Measurements from ENCODE around the gene C10orf90. TPM values are rescaled to one million over a fixed set of nuclear protein-coding genes. Genes with fewer than 3 reads are reported as not detected.

The C10orf90 gene
- total and polyA plus RNA-seq, 4 donors, result 0.05 to 0.25 TPM; not detected in 2

DNA sequence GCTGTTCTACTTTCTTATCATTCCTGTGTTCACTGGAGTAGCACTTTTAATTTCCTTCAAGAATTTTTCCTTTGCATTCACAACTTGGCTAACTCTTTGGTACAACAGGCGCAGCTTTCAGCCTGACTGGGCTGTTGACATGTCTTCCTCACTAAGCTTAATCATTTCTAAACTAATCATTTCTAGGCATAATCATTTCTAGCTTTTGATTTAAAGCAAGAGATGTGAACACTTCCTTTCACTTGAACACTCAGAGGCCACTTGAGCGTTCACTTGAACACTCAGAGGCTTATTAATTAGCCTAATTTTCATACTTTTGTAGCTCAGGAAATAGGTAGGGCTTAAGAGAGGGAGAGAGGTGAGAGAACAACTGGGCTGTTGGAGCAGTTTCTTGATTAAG is 15.9 kb downstream of the C10orf90 start:
- H3K36me3 ChIP-seq (ENCODE audit: control insufficient read depth in 4 of 4, insufficient read depth in 3 of 4, low read depth in 1 of 4, low read length in 3 of 4), result no peaks in the 10 kb centered on the region
- no peaks in the 10 kb centered on the region for H3K27me3 ChIP-seq (ENCODE audit: control insufficient read depth in 4 of 4, insufficient read depth in 4 of 4, low read length in 3 of 4)
- no peaks in the 10 kb centered on the region for H3K4me1 ChIP-seq (ENCODE audit: control insufficient read depth in 4 of 4, insufficient read depth in 4 of 4, low read length in 3 of 4)
- H3K4me3 ChIP-seq (ENCODE audit: low read depth in 1 of 3, low read length in 3 of 3), result no peak overlapping the region
- no peak for TF ChIP-seq YY1 (IDR thresholded peaks at IDR 0.05)
- TF ChIP-seq GABPA (IDR thresholded peaks at IDR 0.05 in 1 of 2, conservative IDR thresholded peaks at IDR 0.05 in 1 of 2), result no peak
- TF ChIP-seq, protein P1, sequence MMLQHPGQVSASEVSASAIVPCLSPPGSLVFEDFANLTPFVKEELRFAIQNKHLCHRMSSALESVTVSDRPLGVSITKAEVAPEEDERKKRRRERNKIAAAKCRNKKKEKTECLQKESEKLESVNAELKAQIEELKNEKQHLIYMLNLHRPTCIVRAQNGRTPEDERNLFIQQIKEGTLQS (IDR thresholded peaks at IDR 0.05), result no peak
- TF ChIP-seq, protein P2, sequence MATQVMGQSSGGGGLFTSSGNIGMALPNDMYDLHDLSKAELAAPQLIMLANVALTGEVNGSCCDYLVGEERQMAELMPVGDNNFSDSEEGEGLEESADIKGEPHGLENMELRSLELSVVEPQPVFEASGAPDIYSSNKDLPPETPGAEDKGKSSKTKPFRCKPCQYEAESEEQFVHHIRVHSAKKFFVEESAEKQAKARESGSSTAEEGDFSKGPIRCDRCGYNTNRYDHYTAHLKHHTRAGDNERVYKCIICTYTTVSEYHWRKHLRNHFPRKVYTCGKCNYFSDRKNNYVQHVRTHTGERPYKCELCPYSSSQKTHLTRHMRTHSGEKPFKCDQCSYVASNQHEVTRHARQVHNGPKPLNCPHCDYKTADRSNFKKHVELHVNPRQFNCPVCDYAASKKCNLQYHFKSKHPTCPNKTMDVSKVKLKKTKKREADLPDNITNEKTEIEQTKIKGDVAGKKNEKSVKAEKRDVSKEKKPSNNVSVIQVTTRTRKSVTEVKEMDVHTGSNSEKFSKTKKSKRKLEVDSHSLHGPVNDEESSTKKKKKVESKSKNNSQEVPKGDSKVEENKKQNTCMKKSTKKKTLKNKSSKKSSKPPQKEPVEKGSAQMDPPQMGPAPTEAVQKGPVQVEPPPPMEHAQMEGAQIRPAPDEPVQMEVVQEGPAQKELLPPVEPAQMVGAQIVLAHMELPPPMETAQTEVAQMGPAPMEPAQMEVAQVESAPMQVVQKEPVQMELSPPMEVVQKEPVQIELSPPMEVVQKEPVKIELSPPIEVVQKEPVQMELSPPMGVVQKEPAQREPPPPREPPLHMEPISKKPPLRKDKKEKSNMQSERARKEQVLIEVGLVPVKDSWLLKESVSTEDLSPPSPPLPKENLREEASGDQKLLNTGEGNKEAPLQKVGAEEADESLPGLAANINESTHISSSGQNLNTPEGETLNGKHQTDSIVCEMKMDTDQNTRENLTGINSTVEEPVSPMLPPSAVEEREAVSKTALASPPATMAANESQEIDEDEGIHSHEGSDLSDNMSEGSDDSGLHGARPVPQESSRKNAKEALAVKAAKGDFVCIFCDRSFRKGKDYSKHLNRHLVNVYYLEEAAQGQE (IDR thresholded peaks at IDR 0.05), result no peak
- TF ChIP-seq, protein P3, sequence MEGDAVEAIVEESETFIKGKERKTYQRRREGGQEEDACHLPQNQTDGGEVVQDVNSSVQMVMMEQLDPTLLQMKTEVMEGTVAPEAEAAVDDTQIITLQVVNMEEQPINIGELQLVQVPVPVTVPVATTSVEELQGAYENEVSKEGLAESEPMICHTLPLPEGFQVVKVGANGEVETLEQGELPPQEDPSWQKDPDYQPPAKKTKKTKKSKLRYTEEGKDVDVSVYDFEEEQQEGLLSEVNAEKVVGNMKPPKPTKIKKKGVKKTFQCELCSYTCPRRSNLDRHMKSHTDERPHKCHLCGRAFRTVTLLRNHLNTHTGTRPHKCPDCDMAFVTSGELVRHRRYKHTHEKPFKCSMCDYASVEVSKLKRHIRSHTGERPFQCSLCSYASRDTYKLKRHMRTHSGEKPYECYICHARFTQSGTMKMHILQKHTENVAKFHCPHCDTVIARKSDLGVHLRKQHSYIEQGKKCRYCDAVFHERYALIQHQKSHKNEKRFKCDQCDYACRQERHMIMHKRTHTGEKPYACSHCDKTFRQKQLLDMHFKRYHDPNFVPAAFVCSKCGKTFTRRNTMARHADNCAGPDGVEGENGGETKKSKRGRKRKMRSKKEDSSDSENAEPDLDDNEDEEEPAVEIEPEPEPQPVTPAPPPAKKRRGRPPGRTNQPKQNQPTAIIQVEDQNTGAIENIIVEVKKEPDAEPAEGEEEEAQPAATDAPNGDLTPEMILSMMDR (IDR thresholded peaks at IDR 0.05; ENCODE audit: low read depth, low read length, missing input control), result no peak
- no peak for TF ChIP-seq HNF4G (IDR thresholded peaks at IDR 0.05)
- no peaks in the 10 kb centered on the region for H3K9me3 ChIP-seq (ENCODE audit: control insufficient read depth in 4 of 4, low read length in 3 of 4)
- WGBS, result 73% methylated on average over 2 of the region's 2 CpGs
- H3K9ac ChIP-seq (ENCODE audit: low read depth in 1 of 2, low read length in 2 of 2), result no peak overlapping the region
- DNase-seq (ENCODE audit: low spot score), result no peak
- H3K27ac ChIP-seq (ENCODE audit: low read depth in 1 of 2, low read length in 2 of 2), result no peak overlapping the region

DNA sequence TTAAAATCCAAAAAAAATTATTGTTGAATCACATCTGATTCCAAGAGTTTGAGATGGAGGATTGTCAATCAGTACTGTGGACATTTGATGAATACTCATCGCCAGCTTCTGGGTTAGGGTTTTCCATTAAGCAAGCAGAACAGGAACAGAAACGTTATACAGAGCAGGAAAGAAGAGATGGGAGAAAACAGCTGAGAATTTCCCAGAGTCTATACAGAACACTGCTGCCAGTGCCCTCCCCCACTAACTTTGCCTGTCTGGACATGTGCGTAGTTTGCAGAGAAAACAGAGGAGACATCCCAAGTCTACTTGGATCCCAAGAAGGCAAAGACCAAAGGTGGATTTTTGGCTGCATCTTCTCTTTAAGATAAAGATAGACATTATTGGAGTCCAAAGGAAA is 19.0 kb downstream of the C10orf90 start:
- no peak overlapping the region for H3K4me3 ChIP-seq (ENCODE audit: low read depth in 1 of 3, low read length in 3 of 3)
- no peaks in the 10 kb centered on the region for H3K36me3 ChIP-seq (ENCODE audit: control insufficient read depth in 4 of 4, insufficient read depth in 3 of 4, low read depth in 1 of 4, low read length in 3 of 4)
- H3K9ac ChIP-seq (ENCODE audit: low read depth in 1 of 2, low read length in 2 of 2), result no peak overlapping the region
- no peaks in the 10 kb centered on the region for H3K9me3 ChIP-seq (ENCODE audit: control insufficient read depth in 4 of 4, low read length in 3 of 4)
- WGBS, result 73% methylated on average over 3 of the region's 3 CpGs
- TF ChIP-seq EGR1 (IDR thresholded peaks at IDR 0.05; ENCODE audit: low read depth in 2 of 2) (no peak), GABPA (IDR thresholded peaks at IDR 0.05 in 1 of 2, conservative IDR thresholded peaks at IDR 0.05 in 1 of 2) (no peak), HNF4A (conservative IDR thresholded peaks at IDR 0.05) (no peak), NR2F2 (IDR thresholded peaks at IDR 0.05) (no peak), FOXA2 (IDR thresholded peaks at IDR 0.05) (no peak), FOXA1 (IDR thresholded peaks at IDR 0.05) (no peak), JUND (IDR thresholded peaks at IDR 0.05) (no peak), RXRA (IDR thresholded peaks at IDR 0.05) (no peak), SP1 (IDR thresholded peaks at IDR 0.05) (no peak), HNF4G (IDR thresholded peaks at IDR 0.05) (no peak), YY1 (IDR thresholded peaks at IDR 0.05) (no peak), TAF1 (conservative IDR thresholded peaks at IDR 0.05) (no peak), RAD21 (IDR thresholded peaks at IDR 0.05) (no peak)
- TF ChIP-seq, protein P4, sequence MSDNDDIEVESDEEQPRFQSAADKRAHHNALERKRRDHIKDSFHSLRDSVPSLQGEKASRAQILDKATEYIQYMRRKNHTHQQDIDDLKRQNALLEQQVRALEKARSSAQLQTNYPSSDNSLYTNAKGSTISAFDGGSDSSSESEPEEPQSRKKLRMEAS (IDR thresholded peaks at IDR 0.05), result no peak
- TF ChIP-seq, protein P3 (IDR thresholded peaks at IDR 0.05; ENCODE audit: low read depth, low read length, missing input control), result no peak
- TF ChIP-seq, protein P5, sequence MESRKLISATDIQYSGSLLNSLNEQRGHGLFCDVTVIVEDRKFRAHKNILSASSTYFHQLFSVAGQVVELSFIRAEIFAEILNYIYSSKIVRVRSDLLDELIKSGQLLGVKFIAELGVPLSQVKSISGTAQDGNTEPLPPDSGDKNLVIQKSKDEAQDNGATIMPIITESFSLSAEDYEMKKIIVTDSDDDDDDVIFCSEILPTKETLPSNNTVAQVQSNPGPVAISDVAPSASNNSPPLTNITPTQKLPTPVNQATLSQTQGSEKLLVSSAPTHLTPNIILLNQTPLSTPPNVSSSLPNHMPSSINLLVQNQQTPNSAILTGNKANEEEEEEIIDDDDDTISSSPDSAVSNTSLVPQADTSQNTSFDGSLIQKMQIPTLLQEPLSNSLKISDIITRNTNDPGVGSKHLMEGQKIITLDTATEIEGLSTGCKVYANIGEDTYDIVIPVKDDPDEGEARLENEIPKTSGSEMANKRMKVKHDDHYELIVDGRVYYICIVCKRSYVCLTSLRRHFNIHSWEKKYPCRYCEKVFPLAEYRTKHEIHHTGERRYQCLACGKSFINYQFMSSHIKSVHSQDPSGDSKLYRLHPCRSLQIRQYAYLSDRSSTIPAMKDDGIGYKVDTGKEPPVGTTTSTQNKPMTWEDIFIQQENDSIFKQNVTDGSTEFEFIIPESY (IDR thresholded peaks at IDR 0.05), result no peak
- TF ChIP-seq, protein P1 (IDR thresholded peaks at IDR 0.05), result no peak
- TF ChIP-seq, protein P2 (IDR thresholded peaks at IDR 0.05), result no peak
- no peaks in the 10 kb centered on the region for H3K4me1 ChIP-seq (ENCODE audit: control insufficient read depth in 4 of 4, insufficient read depth in 4 of 4, low read length in 3 of 4)
- no peak for DNase-seq (ENCODE audit: low spot score)
- no peaks in the 10 kb centered on the region for H3K27me3 ChIP-seq (ENCODE audit: control insufficient read depth in 4 of 4, insufficient read depth in 4 of 4, low read length in 3 of 4)
- no peak overlapping the region for H3K27ac ChIP-seq (ENCODE audit: low read depth in 1 of 2, low read length in 2 of 2)

All from liver (tissue), 9 donors.